Keratinocyte (primary cell): ENCODE data around the gene PFKFB4. TPM values are rescaled to one million over a fixed set of nuclear protein-coding genes. Genes with fewer than 3 reads are reported as not detected.

Source experiments
- DNase-seq: peaks from one replicate; pipeline ENCODE4 v3.0.0-alpha.2; 2011; ENCODE audit warnings: low read depth, missing footprints, low spot score
- FAIRE-seq: peaks from 2 replicates; lab custom pipeline; 2011; peaks lifted over from hg19 to GRCh38; lab: Jason Lieb, UNC
- H2AFZ ChIP-seq: 2 replicates; pipeline ENCODE4 v1.6.0; 2012; ENCODE audit warnings: low read length, control low read depth, inconsistent platforms; ENCODE audit not compliant: control insufficient read depth
- H3K27ac ChIP-seq: 2 replicates; pipeline ENCODE4 v1.5.1; 2011; ENCODE audit warnings: low read length; ENCODE audit not compliant: control insufficient read depth, insufficient read depth
- H3K27me3 ChIP-seq: 3 replicates; pipeline ENCODE4 v1.6.0; 2011; ENCODE audit warnings: low read length; ENCODE audit not compliant: control insufficient read depth, insufficient read depth; ENCODE audit errors: extremely low read depth
- H3K36me3 ChIP-seq, 2 experiments: 2 replicates in 1 of 2; 3 replicates in 1 of 2; pipeline ENCODE4 v1.5.1; 2011; ENCODE audit warnings: low read length in 2 of 2, mild to moderate bottlenecking in 1 of 2; ENCODE audit not compliant: control insufficient read depth in 2 of 2, insufficient read depth in 2 of 2; ENCODE audit errors: extremely low read depth in 1 of 2
- H3K4me1 ChIP-seq: 3 replicates; pipeline ENCODE4 v1.5.1; 2011; ENCODE audit warnings: low read length; ENCODE audit not compliant: control insufficient read depth, insufficient read depth; ENCODE audit errors: extremely low read depth
- H3K4me2 ChIP-seq: 3 replicates; pipeline ENCODE4 v1.6.0; 2011; ENCODE audit warnings: low read depth, low read length; ENCODE audit not compliant: control insufficient read depth, insufficient read depth; ENCODE audit errors: extremely low read depth
- H3K4me3 ChIP-seq, 3 experiments: fragments of 200-600 bp in 1 of 3; sonication (generic) in 1 of 3; 2 replicates in 2 of 3; 3 replicates in 1 of 3; pipeline ENCODE4 v1.5.1; 2011 to 2016; ENCODE audit warnings: low read length in 3 of 3, mild to moderate bottlenecking in 3 of 3, control low read depth in 2 of 3, inconsistent platforms in 1 of 3, low read depth in 1 of 3, mixed read lengths in 1 of 3, mixed run types in 1 of 3, moderate library complexity in 1 of 3; ENCODE audit not compliant: control insufficient read depth in 2 of 3, insufficient read depth in 2 of 3; ENCODE audit errors: extremely low read depth in 1 of 3
- H3K79me2 ChIP-seq: 2 replicates; pipeline ENCODE4 v1.6.0; 2012; ENCODE audit warnings: low read length; ENCODE audit not compliant: control insufficient read depth, insufficient read depth
- H3K9ac ChIP-seq: 3 replicates; pipeline ENCODE4 v1.6.0; 2011; ENCODE audit warnings: low read length; ENCODE audit not compliant: control insufficient read depth, insufficient read depth; ENCODE audit errors: extremely low read depth
- H3K9me1 ChIP-seq: 3 replicates; pipeline ENCODE4 v1.6.0; 2011; ENCODE audit warnings: low read length; ENCODE audit not compliant: control insufficient read depth, insufficient read depth; ENCODE audit errors: extremely low read depth
- H3K9me3 ChIP-seq: 2 replicates; pipeline ENCODE4 v1.5.1; 2012; ENCODE audit warnings: low read depth, low read length; ENCODE audit not compliant: control insufficient read depth
- H4K20me1 ChIP-seq: 3 replicates; pipeline ENCODE4 v1.6.0; 2011; ENCODE audit warnings: low read length; ENCODE audit not compliant: control insufficient read depth, insufficient read depth; ENCODE audit errors: extremely low read depth
- CTCF ChIP-seq, 3 experiments: IDR thresholded peaks in 1 of 3; conservative IDR thresholded peaks in 1 of 3; optimal IDR thresholded peaks in 1 of 3; 2 replicates in 2 of 3; 3 replicates in 1 of 3; pipeline versions ENCODE3 to v1.5.1; 2011; ENCODE audit warnings: low read length in 3 of 3, mild to moderate bottlenecking in 3 of 3, moderate library complexity in 2 of 3, control low read depth in 1 of 3, inconsistent platforms in 1 of 3; ENCODE audit not compliant: insufficient read depth in 2 of 3; ENCODE audit errors: extremely low read depth in 1 of 3
- EZH2 ChIP-seq: IDR thresholded peaks from one replicate; pipeline ENCODE4 v1.6.1; 2012; ENCODE audit warnings: inconsistent platforms, mild to moderate bottlenecking, low read length, moderate library complexity
- dilution Hi-C: fragments of 300-500 bp; cut with MboI; formaldehyde crosslinking; loops from one replicate; pipeline ENCODE4 v1.7.0; 2020; ENCODE audit warnings: low sequenced_read_pairs; ENCODE audit not compliant: extremely low pct_ligation_motif_present
- polyA plus RNA-seq, 5 experiments: library from polyadenylated mRNA; depleted of rRNA in 3 of 5; stranded (reverse) in 3 of 5; stranded (forward) in 1 of 5; unstranded in 1 of 5; fragments of >200 nt; gene quantifications; 1 replicate in 1 of 5; 2 replicates in 3 of 5; 3 replicates in 1 of 5; pipeline versions ENCODE4 v1.2.1 to v1.2.3, GENCODE V29; 2011 to 2012; ENCODE audit warnings: missing spikeins in 2 of 5, low read depth in 1 of 5, low replicate concordance in 1 of 5

Gene PFKFB4
- polyA plus RNA-seq, 1 donor (not counting 4 experiments of a cell fraction or from before 2014, with no cell fraction given) = 15.1 TPM

- no peak for DNase-seq
- TF ChIP-seq EZH2 = no peak
- TF ChIP-seq CTCF (optimal IDR thresholded peaks at IDR 0.05 in 1 of 3, IDR thresholded peaks at IDR 0.05 in 1 of 3, conservative IDR thresholded peaks at IDR 0.05 in 1 of 3; ENCODE audit: extremely low read depth in 1 of 3, insufficient read depth in 2 of 3, low read length in 3 of 3) = no peak
- no peaks in the 10 kb centered on the region for H3K79me2 ChIP-seq
- peak; percentile 20 for FAIRE-seq
- peaks cover 0 to 6% of the 10 kb centered on the region in 2 experiments for H3K36me3 ChIP-seq
- H3K4me1 ChIP-seq = peaks cover 4% of the 10 kb centered on the region
- no peak overlapping the region for H3K4me3 ChIP-seq
- no peaks in the 10 kb centered on the region for H4K20me1 ChIP-seq
- no peaks in the 10 kb centered on the region for H3K27me3 ChIP-seq
- no peak overlapping the region for H3K9ac ChIP-seq
- no peak overlapping the region for H3K4me2 ChIP-seq
- no peak overlapping the region for H3K27ac ChIP-seq
- dilution Hi-C loops = no loop called here
- H3K9me1 ChIP-seq = no peaks in the 10 kb centered on the region
- no peak overlapping the region for H2AFZ ChIP-seq
- H3K9me3 ChIP-seq = no peaks in the 10 kb centered on the region
Measured at GRCh38 chr3:48516571-48516970, 40.0 kb downstream of the PFKFB4 start.

- no peak overlapping the region for H2AFZ ChIP-seq
- H3K9me3 ChIP-seq = no peaks in the 10 kb centered on the region
- FAIRE-seq = no peak
- H3K27ac ChIP-seq = no peak overlapping the region
- H3K36me3 ChIP-seq = peaks cover 0 to 3% of the 10 kb centered on the region in 2 experiments
- H3K4me3 ChIP-seq = no peak overlapping the region
- H4K20me1 ChIP-seq = no peaks in the 10 kb centered on the region
- dilution Hi-C loops = no loop called here
- TF ChIP-seq CTCF (optimal IDR thresholded peaks at IDR 0.05 in 1 of 3, IDR thresholded peaks at IDR 0.05 in 1 of 3, conservative IDR thresholded peaks at IDR 0.05 in 1 of 3; ENCODE audit: extremely low read depth in 1 of 3, insufficient read depth in 2 of 3, low read length in 3 of 3) = no peak
- no peak for TF ChIP-seq EZH2
- no peak overlapping the region for H3K9ac ChIP-seq
- H3K4me1 ChIP-seq = peaks cover 4% of the 10 kb centered on the region
- H3K9me1 ChIP-seq = no peaks in the 10 kb centered on the region
- H3K79me2 ChIP-seq = no peaks in the 10 kb centered on the region
- no peak for DNase-seq
- H3K4me2 ChIP-seq = no peak overlapping the region
- no peaks in the 10 kb centered on the region for H3K27me3 ChIP-seq
Measured at GRCh38 chr3:48514431-48515227, 42.0 kb downstream of the PFKFB4 start.
